NCI-H2107 treated with DMSO at 0.1 percent for 48 hours (cell line): ENCODE data around the gene DDX39B.
A peak's percentile ranks its signal among the peaks of the same experiment; 100 is the strongest.
"Not testable (repeated sequence)": the region's sequence is repeated elsewhere in the genome, so short reads cannot be mapped to it uniquely, and the experiment has no call there.

Source experiments
- DNase-seq: peaks from one replicate; lab custom pipeline; 2025; ENCODE audit not compliant: unreplicated experiment; lab: John Stamatoyannopoulos, UW

The DDX39B gene

GRCh38 chr6:31541658-31542521 lies at the start of gene DDX39B:
DDX39B (minus strand) TSS chr6:31542003; CDS start chr6:31540532, 1,471 bp downstream.
- peak; percentile 91 for DNase-seq

GRCh38 chr6:31590691-31591090 lies 48.9 kb upstream of the DDX39B start:
- DNase-seq, result not testable (repeated sequence)

- no peak for DNase-seq
Measured at GRCh38 chr6:31588871-31589650, 47.3 kb upstream of the DDX39B start.

DNA sequence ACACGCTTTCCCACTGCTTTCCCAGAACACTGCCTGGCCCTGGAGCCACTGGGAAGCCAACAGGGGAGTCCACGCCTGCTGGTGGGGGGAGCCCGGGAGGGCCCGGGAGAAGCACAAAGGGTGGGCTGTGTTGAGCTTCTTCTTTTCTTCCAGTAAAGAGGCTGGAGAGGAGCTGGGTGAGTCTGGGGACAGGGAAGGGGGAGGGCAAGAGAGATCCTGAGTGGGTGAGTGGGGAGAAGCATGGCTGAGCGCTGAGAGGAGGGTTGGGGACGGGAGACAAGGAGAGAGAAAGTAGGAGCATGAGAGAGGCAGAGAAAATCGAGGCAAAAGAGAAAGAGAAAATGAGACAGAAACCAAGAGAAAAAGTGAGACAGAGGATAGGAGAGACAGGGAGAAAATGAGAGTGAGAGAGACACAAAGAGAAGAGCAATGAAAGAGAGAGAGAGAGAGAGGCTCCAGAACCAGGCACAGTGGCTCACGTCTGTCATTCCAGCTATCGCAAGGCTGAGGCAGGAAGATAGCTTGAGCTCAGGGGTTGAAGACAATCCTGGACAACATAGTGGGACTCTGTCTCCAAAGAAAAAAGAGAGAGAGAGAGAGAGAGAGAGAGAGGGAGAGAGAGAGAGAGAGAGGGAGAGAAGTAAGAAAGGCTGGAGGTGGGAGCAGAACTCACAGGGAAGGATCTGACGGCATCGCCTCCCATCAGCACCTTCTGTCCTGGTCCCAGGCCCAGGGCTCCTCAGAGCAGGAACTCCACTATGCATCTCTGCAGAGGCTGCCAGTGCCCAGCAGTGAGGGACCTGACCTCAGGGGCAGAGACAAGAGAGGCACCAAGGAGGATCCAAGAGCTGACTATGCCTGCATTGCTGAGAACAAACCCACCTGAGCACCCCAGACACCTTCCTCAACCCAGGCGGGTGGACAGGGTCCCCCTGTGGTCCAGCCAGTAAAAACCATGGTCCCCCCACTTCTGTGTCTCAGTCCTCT lies 46.3 kb upstream of the DDX39B start:
- DNase-seq, result no peak

- DNase-seq, result no peak
Measured at GRCh38 chr6:31586599-31587281, 44.9 kb upstream of the DDX39B start.

GRCh38 chr6:31586008-31586407 lies 44.2 kb upstream of the DDX39B start, which contains the start of gene LST1:
LST1 (plus strand) TSS chr6:31586277; CDS start chr6:31587300, 1,023 bp downstream.
- no peak for DNase-seq

GRCh38 chr6:31585491-31585890 lies 43.7 kb upstream of the DDX39B start:
- no peak for DNase-seq

DNA sequence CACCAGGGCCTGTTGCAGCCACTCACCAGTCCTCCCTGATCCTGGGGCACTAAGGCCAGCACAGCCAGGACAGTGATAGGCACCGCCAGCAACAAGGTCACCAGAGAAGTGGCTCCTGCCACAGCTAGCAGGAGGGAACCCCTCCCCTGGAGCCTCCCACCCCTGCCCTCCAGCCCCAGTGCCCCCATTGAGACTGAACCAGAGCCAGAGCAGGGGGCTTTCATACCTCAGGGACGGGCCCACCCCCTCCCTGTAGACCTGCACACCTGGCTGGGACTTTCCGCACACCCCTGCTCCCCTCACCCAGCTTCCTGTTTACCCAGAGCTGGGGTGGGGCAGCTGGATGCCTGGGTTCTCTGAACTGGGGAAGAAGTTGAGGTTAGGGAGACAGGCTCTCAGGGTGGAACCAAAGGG lies 40.4 kb upstream of the DDX39B start, which contains the start of gene LTB:
LTB (minus strand) TSS at position 195 of the 414 bp plus-strand sequence; CDS start at position 188, 7 bp downstream.
- no peak for DNase-seq

- no peak for DNase-seq
Measured at GRCh38 chr6:31581434-31582229, 39.8 kb upstream of the DDX39B start.

- peak; percentile 8 for DNase-seq
Measured at GRCh38 chr6:31580807-31581433, 39.1 kb upstream of the DDX39B start.

DNA sequence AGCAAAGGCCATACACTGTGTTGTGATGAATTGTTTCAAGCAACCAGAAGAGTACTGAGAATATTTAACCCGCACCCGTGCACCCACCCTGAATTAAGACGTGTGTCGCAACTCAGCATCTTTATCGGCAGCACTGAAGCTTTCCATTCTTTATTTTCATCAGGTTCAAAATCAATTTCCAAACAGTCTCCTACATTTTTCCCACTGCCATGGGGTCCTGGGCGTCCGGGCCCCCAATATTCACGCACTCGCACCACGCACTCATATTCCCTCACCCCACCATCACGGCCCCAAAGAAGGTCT lies 38.6 kb upstream of the DDX39B start:
- no peak for DNase-seq

DNA sequence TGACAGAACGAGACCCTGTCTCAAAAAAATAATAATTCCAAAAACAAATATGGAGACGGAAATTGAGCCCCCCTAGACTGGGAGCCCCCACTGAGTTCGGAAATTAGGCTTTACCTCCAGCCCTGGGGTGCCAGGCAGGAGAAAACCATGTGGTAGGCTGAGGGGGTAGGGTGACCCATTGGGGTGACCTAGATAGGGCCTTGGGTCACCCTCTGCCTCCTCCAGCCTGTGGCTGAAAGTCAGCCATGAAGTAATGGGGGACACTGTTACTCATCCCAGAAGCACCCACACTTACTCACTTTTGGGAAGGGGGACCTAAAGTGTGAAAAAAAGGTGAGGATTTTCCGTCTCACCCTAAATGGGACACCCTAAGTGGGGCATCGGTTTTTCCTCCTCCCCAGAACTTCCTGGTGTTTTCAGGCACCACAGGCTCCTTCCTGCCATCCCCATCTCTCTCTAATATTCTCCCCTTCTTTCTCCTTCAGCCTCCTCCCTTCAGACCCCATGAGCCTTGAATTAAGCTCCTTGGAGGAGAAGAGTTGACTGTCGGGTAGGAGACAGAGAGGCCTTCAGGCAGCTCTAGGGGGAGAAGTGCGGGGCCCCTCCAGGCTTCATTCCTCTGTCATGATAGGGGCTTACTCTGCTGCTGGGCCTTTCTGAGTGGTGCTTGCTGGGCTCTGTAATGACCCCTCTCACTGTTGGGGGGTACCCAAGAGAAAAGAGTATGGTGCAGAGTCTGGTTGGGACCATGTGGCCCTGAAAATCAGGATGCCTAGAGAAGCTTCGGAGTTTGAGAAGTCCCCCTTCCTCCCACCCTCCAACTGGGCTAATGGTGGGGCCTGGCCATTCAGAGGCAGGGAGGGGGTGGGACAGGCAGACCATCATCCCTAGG lies 38.0 kb upstream of the DDX39B start:
- no peak for DNase-seq

- DNase-seq, result no peak
Measured at GRCh38 chr6:31579119-31579505, 37.3 kb upstream of the DDX39B start.

DNA sequence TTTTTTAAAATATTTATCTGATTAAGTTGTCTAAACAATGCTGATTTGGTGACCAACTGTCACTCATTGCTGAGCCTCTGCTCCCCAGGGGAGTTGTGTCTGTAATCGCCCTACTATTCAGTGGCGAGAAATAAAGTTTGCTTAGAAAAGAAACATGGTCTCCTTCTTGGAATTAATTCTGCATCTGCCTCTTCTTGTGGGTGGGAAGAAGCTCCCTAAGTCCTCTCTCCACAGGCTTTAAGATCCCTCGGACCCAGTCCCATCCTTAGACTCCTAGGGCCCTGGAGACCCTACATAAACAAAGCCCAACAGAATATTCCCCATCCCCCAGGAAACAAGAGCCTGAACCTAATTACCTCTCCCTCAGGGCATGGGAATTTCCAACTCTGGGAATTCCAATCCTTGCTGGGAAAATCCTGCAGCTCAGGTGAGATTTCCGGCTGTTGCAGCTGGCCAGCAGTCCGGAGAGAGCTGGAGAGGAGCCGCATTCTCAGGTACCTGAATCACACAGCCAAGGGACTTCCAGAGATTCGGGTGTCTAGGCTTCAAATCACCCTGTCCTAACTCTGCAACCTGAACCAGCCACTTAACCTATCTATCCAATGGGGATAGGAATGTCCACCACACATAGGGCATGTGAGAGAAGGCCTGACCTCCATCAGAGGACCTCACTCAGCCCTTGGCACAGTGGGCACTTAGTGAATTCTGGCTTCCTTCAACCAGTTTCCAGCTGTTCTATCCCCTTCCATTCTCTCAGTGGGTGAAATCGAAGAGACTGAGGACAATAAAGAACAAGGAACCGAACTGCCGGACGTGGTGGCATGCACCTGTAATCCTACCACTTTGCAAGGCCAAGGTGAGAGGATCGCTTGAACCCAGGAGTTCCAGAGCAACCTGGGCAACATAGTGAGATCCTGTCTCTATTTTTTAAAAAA lies 36.6 kb upstream of the DDX39B start:
- no peak for DNase-seq

DNA sequence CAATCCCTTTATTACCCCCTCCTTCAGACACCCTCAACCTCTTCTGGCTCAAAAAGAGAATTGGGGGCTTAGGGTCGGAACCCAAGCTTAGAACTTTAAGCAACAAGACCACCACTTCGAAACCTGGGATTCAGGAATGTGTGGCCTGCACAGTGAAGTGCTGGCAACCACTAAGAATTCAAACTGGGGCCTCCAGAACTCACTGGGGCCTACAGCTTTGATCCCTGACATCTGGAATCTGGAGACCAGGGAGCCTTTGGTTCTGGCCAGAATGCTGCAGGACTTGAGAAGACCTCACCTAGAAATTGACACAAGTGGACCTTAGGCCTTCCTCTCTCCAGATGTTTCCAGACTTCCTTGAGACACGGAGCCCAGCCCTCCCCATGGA lies 35.8 kb upstream of the DDX39B start:
- no peak for DNase-seq

GRCh38 chr6:31576897-31577578 lies 35.2 kb upstream of the DDX39B start:
- DNase-seq, result no peak
